Measurements from ENCODE around the gene MISP3. TPM values are rescaled to one million over a fixed set of nuclear protein-coding genes. Genes with fewer than 3 reads are reported as not detected.

Gene MISP3
- total RNA-seq, 4 donors from 2014 or later = 0.55 to 23.8 (median 2.0) TPM; not detected in 1

- H3K27me3 ChIP-seq = no peaks in the 10 kb centered on the region
- H3K36me3 ChIP-seq = no peaks in the 10 kb centered on the region
- intact Hi-C loops (cut with DNase I; ENCODE audit: low total_unique reads) = no loop called here
- H3K4me1 ChIP-seq = no peaks in the 10 kb centered on the region
- H3K9me3 ChIP-seq = no peaks in the 10 kb centered on the region
- H3K27ac ChIP-seq = no peak overlapping the region
- H3K4me3 ChIP-seq = no peak overlapping the region
- no peak for TF ChIP-seq CTCF (IDR thresholded peaks at IDR 0.05)
- no peak for TF ChIP-seq POLR2A (IDR thresholded peaks at IDR 0.05)
- DNase-seq = no peak
Measured at GRCh38 chr19:14051980-14052379, 20.6 kb upstream of the MISP3 start.

- Histone ChIP-seq H3K9me3 (no peaks in the 10 kb centered on the region), H3K27me3 (no peaks in the 10 kb centered on the region), H3K27ac (no peak overlapping the region), H3K36me3 (no peaks in the 10 kb centered on the region), H3K4me3 (no peak overlapping the region), H3K4me1 (peaks cover 0 to 2% of the 10 kb centered on the region in 2 donors)
- no peak for TF ChIP-seq CTCF (IDR thresholded peaks at IDR 0.05)
- no peak for TF ChIP-seq POLR2A (IDR thresholded peaks at IDR 0.05)
- intact Hi-C loops (cut with DNase I; ENCODE audit: low total_unique reads) = no loop called here
- no peak for DNase-seq
Measured at GRCh38 chr19:14052470-14052869, 20.1 kb upstream of the MISP3 start.

- no peak for TF ChIP-seq CTCF (IDR thresholded peaks at IDR 0.05)
- TF ChIP-seq POLR2A (IDR thresholded peaks at IDR 0.05) = no peak
- Histone ChIP-seq H3K9me3 (no peaks in the 10 kb centered on the region), H3K4me3 (no peak overlapping the region), H3K36me3 (no peaks in the 10 kb centered on the region), H3K4me1 (peaks cover 0 to 7% of the 10 kb centered on the region in 2 donors), H3K27me3 (no peaks in the 10 kb centered on the region), H3K27ac (no peak overlapping the region)
- intact Hi-C loops (cut with DNase I; ENCODE audit: low total_unique reads) = no loop called here
- DNase-seq = no peak
Measured at GRCh38 chr19:14053032-14053431, 19.6 kb upstream of the MISP3 start.

GRCh38 chr19:14053500-14053899 is 19.1 kb upstream of the MISP3 start:
- intact Hi-C loops (cut with DNase I; ENCODE audit: low total_unique reads) = no loop called here
- no peak for DNase-seq
- no peak overlapping the region for H3K4me3 ChIP-seq
- no peak overlapping the region for H3K27ac ChIP-seq
- no peaks in the 10 kb centered on the region for H3K36me3 ChIP-seq
- no peaks in the 10 kb centered on the region for H3K9me3 ChIP-seq
- TF ChIP-seq POLR2A (IDR thresholded peaks at IDR 0.05) (no peak), CTCF (IDR thresholded peaks at IDR 0.05) (no peak)
- H3K4me1 ChIP-seq = peaks cover 0 to 7% of the 10 kb centered on the region in 2 donors
- no peaks in the 10 kb centered on the region for H3K27me3 ChIP-seq

GRCh38 chr19:14054099-14054498 is 18.5 kb upstream of the MISP3 start:
- no peak for DNase-seq
- H3K27me3 ChIP-seq = no peaks in the 10 kb centered on the region
- H3K27ac ChIP-seq = no peak overlapping the region
- intact Hi-C loops (cut with DNase I; ENCODE audit: low total_unique reads) = no loop called here
- peaks cover 0 to 7% of the 10 kb centered on the region in 2 donors for H3K4me1 ChIP-seq
- H3K9me3 ChIP-seq = no peaks in the 10 kb centered on the region
- H3K4me3 ChIP-seq = no peak overlapping the region
- H3K36me3 ChIP-seq = no peaks in the 10 kb centered on the region
- TF ChIP-seq POLR2A (IDR thresholded peaks at IDR 0.05) (no peak), CTCF (IDR thresholded peaks at IDR 0.05) (no peak)

Measured in uterus (tissue), 4 donors.